ENCODE measurements around the gene BMERB1.
"Not testable (repeated sequence)": the region's sequence is repeated elsewhere in the genome, so short reads cannot be mapped to it uniquely, and the experiment has no call there.

BMERB1 gene

DNA sequence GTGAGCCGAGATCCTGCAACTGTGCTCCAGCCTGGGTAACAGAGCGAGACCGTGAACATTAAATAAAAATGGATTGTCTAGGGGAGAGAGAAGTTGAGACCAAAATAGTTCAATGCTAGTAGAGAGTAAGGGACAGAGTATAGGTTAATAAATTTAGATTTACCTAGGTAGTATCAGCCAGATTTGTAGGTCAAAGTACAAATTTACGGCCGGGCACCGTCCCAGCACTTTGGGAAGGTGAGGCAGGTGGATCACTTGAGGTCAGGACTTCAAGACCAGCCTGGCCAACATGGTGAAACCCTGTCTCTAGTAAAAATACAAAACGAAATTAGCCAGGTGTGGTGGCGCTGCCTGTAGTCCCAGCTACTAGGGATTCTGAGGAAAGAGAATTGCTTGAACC is 12.2 kb upstream of the BMERB1 start:
- TF ChIP-seq CTCF (IDR thresholded peaks at IDR 0.05; ENCODE audit: control insufficient read depth, extremely low read depth, insufficient read depth) = no peak
- no peak for DNase-seq (ENCODE audit: low read depth)
- H3K4me3 ChIP-seq (ENCODE audit: low read depth, low read length) = no peak overlapping the region

- no peak for DNase-seq (ENCODE audit: low read depth)
- no peak overlapping the region for H3K4me3 ChIP-seq (ENCODE audit: low read depth, low read length)
- TF ChIP-seq CTCF (IDR thresholded peaks at IDR 0.05; ENCODE audit: control insufficient read depth, extremely low read depth, insufficient read depth) = no peak
These were observed 8.5 kb upstream of the BMERB1 start for GRCh38 chr16:15425861-15426260.

DNA sequence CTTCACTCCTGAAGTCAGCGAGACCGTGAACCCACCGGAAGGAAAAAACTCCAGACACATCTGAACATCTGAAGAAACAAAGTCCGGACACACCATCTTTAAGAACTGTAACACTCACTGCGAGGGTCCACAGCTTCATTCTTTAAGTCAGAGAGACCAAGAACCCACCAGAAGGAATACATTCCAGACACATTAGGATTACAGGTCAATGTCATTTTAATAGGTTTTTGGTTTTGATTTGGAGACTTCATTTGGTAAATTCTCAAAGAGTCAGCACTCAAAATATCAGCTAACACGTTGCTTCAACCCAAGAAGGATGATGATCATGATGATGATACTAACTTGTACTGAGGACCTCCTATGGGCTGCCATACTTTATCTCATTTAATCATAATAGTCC is 7.6 kb upstream of the BMERB1 start:
- TF ChIP-seq CTCF (IDR thresholded peaks at IDR 0.05; ENCODE audit: control insufficient read depth, extremely low read depth, insufficient read depth) = no peak
- DNase-seq (ENCODE audit: low read depth) = no peak
- H3K4me3 ChIP-seq (ENCODE audit: low read depth, low read length) = no peak overlapping the region

- DNase-seq (ENCODE audit: low read depth) = peak; percentile 23
- TF ChIP-seq CTCF (IDR thresholded peaks at IDR 0.05; ENCODE audit: control insufficient read depth, extremely low read depth, insufficient read depth) = peak; percentile 68
- H3K4me3 ChIP-seq (ENCODE audit: low read depth, low read length) = no peak overlapping the region
These were observed 6.6 kb upstream of the BMERB1 start for GRCh38 chr16:15427648-15428239.

GRCh38 chr16:15430884-15431283 is 3.5 kb upstream of the BMERB1 start:
- not testable (repeated sequence) for DNase-seq (ENCODE audit: low read depth); H3K4me3 ChIP-seq (ENCODE audit: low read depth, low read length)

- H3K4me3 ChIP-seq (ENCODE audit: low read depth, low read length) = peak overlapping the region; percentile 59
These were observed 336 bp upstream of the BMERB1 start for GRCh38 chr16:15434079-15434424.

DNA sequence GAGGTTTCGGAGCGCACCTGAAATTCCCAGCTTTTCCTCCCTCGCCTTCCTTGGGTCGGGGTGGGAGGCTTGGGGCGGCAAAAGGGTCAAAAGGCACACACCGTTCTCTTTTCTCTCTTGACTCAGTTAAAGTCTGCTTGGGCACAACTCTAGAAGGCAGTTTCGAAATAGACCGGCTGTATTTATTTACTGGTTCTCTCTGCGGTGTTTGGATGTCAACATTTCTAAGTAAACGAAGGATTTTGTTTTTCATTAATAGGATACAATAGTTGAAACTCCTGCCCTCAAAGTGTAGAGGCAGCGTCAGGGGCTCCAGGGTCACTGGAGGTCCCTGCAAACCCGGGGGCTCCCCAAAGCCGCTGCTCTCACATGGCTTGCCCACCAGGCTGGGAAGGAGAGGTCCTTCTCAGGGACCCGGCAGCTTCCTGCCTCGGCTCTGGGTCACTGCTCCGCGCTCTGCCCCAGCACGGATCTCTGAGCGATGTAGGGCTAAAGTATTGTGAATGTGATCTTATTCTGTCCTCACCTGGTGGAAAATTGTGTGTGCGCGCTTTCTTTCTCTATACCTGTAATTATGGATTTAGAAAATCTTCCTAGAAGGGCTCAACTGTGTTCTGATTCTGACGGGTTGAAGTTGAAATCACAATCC is 952 bp downstream of the BMERB1 start:
- no peak for DNase-seq (ENCODE audit: low read depth)
- peak overlapping the region; percentile 59 for H3K4me3 ChIP-seq (ENCODE audit: low read depth, low read length)
- TF ChIP-seq CTCF (IDR thresholded peaks at IDR 0.05; ENCODE audit: control insufficient read depth, extremely low read depth, insufficient read depth) = no peak

More at GRCh38 chr16:15434079-15434424, 336 bp upstream of the BMERB1 start:
- DNase-seq (ENCODE audit: low read depth) = no peak
- no peak for TF ChIP-seq CTCF (IDR thresholded peaks at IDR 0.05; ENCODE audit: control insufficient read depth, extremely low read depth, insufficient read depth)

All from LNCaP clone FGC (cell line).